ENCODE data around the gene FAP.
A peak's percentile ranks its signal among the peaks of the same experiment; 100 is the strongest.

Gene FAP

DNA sequence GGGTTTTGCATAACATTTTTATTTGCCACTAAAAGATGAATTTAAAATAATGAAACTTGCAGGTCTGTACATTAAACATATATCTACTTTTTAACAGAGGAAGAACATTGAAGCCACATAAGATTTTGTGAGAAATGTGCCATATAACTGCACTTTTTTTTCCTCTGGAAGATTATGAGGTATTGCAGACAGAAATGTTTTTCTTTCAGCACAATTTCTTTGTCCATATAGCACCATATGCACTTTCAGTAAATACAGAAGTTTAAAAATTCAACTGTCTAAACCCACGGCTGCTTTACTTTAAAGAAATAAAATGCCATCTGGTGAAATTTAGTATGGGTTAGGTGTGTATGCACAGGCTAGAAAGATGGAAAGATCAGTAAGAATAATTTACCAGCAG lies 470 bp upstream of the FAP start:
- DNase-seq (ENCODE audit: extremely low read depth in 1 of 2, low read depth in 1 of 2), result no peak

DNA sequence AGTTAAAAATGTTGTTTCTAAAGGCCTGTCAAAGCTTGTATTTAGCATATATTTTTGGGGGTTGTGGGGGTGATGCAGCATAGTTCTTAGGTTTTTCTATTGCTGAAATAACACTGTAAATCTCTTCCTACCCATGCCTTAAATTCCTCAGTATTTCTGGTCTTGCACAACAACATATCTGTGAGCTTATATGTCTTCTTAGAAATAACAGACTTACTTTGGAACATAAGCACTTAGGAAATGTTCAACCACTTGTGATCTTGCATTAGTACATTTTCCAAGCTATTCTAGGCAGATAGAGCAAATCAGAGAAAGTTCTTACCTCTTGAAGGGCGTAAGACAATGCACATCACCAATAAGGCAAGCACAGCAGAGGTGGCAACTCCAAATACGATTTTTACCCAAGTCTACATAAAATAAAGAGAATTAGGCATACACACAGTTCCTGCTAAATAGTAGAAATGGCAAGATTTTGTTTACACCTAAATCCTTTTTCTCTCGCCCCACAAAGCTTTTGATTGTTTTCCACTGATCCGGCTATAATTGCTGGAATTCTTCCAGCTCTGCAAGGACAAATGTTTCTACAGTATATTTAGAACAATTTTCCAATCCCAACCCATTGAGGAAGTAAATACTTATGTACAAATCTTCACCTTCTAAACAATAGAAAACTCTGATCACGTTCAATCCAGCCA lies 512 bp downstream of the FAP start:
- no peak for DNase-seq (ENCODE audit: extremely low read depth in 1 of 2, low read depth in 1 of 2)

DNA sequence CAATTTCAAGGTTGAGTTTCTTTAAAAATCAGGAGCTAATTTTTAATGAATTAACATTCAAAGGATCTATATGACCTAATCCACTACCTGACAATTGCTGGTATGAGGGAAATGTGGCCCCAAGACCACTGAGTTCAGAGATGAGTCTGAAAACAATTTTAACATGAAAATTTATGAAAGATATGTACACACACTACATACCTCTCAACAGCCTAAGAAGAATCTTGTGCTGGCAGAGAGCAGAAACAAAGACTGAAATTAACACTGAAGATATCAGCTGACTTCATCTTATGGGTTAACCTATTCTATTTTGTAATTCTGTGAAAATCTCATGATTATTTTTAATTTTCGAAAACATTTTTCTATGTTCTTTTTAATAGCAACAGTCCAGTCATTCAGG lies 1.7 kb downstream of the FAP start:
- no peak for DNase-seq (ENCODE audit: extremely low read depth in 1 of 2, low read depth in 1 of 2)

- DNase-seq (ENCODE audit: extremely low read depth in 1 of 2, low read depth in 1 of 2), result no peak
These were observed 8.4 kb downstream of the FAP start for GRCh38 chr2:162234620-162235462.

DNA sequence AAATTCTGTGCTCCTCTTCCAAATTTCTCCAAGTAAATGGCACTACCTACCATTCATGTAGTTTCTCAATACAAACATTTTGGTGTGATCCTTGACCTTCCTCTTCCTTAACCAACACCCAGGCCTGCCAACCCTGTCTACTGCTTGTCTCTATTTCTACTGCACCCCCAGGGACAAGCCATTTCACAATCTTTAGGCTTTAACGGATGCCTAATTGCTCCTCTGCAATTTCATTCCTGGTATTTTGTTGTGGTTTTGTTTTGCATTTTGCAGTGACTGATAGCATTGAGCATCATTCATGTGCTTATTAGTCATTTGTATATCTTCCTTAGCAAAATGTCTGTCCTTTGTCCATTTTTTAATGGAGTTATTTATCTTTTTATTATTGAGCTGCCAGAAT lies 10.0 kb downstream of the FAP start:
- DNase-seq (ENCODE audit: extremely low read depth in 1 of 2, low read depth in 1 of 2), result no peak

DNA sequence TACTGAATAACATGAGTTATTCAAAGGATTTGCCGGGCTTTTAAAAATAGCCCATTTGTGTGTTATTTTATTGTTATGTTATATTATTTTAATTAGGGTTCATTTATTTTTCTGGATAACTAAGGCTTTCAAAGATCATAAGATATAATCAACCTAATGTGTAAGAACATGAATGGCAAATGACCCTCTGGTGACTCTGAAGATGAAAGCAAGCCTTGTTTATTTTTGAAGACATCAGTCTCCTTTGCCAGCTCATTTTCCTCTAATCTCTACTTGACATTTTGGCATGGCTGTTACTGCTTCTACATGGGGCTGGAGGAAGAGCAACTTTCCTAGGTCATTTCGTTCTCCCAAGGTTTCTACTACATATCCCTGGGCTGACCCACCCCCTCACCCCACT lies 10.6 kb downstream of the FAP start:
- DNase-seq (ENCODE audit: extremely low read depth in 1 of 2, low read depth in 1 of 2), result no peak

DNA sequence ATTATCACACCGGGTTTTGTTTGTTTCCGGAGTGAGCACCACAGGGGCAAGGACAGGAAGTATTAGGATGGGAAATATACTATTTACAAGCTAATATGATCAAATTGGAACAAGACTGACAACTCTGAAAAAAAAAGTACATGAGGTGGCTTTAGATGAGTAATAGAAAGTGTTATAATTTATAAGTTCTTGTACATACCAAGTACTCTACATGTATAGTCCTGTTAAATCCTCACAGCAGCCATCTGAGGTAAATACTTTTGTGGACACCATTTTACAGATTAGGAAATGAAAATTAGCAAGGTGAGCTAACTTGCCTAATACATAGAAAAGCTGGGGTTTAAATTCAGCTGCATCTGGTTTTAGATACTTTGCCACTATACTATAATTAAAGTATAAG lies 11.2 kb downstream of the FAP start:
- DNase-seq (ENCODE audit: extremely low read depth in 1 of 2, low read depth in 1 of 2), result no peak

GRCh38 chr2:162230761-162231160 lies 12.5 kb downstream of the FAP start:
- no peak for DNase-seq (ENCODE audit: extremely low read depth in 1 of 2, low read depth in 1 of 2)

GRCh38 chr2:162226836-162227235 lies 16.4 kb downstream of the FAP start:
- no peak for DNase-seq (ENCODE audit: extremely low read depth in 1 of 2, low read depth in 1 of 2)

DNA sequence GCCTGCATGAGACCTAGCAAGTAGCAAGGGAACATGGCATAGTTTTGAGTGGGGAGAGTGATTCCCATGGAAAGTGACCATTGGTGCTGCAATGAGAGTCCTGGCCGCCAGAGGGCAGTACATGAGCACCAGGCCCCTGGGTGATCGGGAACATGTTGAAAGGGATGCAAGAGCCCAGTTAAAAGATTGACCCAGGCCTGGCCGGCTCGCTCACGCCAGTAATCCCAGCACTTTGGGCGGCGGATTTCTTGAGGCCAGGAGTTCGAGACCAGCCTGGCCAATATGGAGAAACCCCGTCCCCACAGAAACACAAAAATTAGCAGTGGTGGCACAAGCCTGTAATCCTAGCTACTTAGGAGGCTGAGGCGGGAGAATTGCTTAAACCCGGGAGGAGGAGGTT lies 22.2 kb downstream of the FAP start:
- DNase-seq (ENCODE audit: extremely low read depth in 1 of 2, low read depth in 1 of 2), result peak; percentile 16 to 19

- no peak for DNase-seq (ENCODE audit: extremely low read depth in 1 of 2, low read depth in 1 of 2)
These were observed 22.9 kb downstream of the FAP start for GRCh38 chr2:162220368-162220767.

- DNase-seq (ENCODE audit: extremely low read depth in 1 of 2, low read depth in 1 of 2), result no peak
These were observed 23.8 kb downstream of the FAP start for GRCh38 chr2:162219426-162219825.

DNA sequence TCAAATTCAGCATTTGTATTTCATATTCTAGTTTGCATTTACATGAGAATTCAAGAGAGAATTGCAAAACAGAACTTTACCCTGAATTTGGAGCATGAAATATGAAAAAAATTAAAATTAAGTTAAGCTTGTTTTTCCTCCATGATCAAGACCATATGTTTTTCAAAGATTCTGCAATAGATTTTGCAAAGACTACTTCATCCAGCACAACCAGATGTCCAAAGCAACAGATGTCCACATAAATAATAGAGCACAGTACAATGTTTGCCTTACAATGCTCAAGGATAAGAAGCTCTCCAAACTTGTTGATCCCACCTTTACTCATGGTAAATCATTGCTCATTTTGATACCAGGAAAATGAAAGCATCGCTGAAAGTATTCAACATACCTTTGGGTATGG lies 25.6 kb downstream of the FAP start:
- no peak for DNase-seq (ENCODE audit: extremely low read depth in 1 of 2, low read depth in 1 of 2)

GRCh38 chr2:162215162-162215561 lies 28.1 kb downstream of the FAP start:
- no peak for DNase-seq (ENCODE audit: extremely low read depth in 1 of 2, low read depth in 1 of 2)

- no peak for DNase-seq (ENCODE audit: extremely low read depth in 1 of 2, low read depth in 1 of 2)
These were observed 30.9 kb downstream of the FAP start for GRCh38 chr2:162212366-162212765.

DNA sequence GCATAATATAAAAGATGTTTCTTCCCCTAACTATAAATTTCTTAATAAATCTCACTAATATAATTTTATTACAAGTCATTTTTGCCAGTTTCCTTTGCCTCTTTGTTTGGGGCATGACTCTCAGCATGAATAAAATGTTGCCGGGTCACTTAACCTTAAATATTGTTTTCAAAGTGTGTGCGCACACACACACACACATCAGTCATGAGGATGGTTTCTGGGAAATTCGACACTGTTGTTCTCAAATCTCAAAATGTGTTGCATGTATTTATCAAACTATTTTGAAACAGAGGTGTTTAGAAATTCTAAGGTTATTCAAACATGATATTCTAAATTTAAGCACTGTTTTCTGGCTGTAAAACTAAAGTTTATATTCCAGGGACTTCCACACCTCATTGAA lies 31.5 kb downstream of the FAP start:
- no peak for DNase-seq (ENCODE audit: extremely low read depth in 1 of 2, low read depth in 1 of 2)

DNA sequence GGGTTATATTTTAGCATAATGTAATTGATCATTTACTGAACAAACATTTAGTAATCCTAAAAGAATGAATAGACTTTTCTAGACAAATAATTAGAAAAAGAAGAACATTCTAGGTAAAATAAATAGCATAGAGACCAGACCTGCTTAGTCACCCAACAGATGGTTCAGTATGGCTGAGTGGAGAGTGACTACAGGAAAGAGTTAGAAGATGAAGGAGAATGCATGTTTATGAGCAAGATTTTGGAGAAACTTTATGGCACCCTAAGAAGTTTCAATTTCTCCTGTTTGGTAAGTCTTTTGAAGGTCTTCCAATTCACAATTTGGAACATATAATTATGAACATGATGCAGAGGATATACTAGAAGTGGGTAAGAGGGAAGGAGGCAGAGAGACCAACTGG lies 32.9 kb downstream of the FAP start:
- no peak for DNase-seq (ENCODE audit: extremely low read depth in 1 of 2, low read depth in 1 of 2)

- no peak for DNase-seq (ENCODE audit: extremely low read depth in 1 of 2, low read depth in 1 of 2)
These were observed 41.0 kb downstream of the FAP start for GRCh38 chr2:162202203-162202602.

DNA sequence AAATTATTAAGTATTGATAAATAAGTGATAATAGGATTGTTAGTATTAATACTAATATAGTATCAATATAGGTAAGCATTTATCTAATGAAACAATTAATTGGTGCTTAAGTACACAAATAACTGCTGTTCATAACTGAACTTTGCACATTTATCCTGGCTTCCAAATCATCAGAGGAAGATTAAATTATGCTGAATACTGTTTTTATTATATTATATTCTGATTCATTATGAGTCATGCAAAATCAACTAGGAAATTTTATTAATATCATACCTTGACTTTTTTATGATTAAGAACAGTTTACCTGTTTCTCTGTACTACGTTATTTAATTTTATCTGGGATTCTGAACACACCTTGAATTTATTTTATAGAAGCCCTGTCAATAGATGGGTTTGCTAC lies 42.6 kb downstream of the FAP start:
- DNase-seq (ENCODE audit: extremely low read depth in 1 of 2, low read depth in 1 of 2), result no peak

- DNase-seq (ENCODE audit: extremely low read depth in 1 of 2, low read depth in 1 of 2), result no peak
These were observed 43.3 kb downstream of the FAP start for GRCh38 chr2:162199913-162200312.

- no peak for DNase-seq (ENCODE audit: extremely low read depth in 1 of 2, low read depth in 1 of 2)
These were observed 45.0 kb downstream of the FAP start for GRCh38 chr2:162198239-162198638.

GRCh38 chr2:162197069-162197825 lies 46.0 kb downstream of the FAP start:
- no peak for DNase-seq (ENCODE audit: extremely low read depth in 1 of 2, low read depth in 1 of 2)

Measured in stimulated activated CD8-positive, alpha-beta memory T cell treated with anti-CD3 and anti-CD28 coated beads, Interleukin-7, amount 100 ng/mL, for 48 hours (primary cell).